CD14-positive monocyte (primary cell): ENCODE results near the gene CCNA1. TPM values are rescaled to one million over a fixed set of nuclear protein-coding genes. Genes with fewer than 3 reads are reported as not detected.

Source experiments
- DNase-seq, 3 donors: peaks; one replicate each; pipeline ENCODE4 v3.0.0-alpha.2; 2011 to 2022
- H2AFZ ChIP-seq: 2 replicates; pipeline ENCODE4 v1.6.0; 2012; ENCODE audit warnings: mild to moderate bottlenecking, low read depth, low read length, inconsistent platforms; ENCODE audit not compliant: insufficient read depth, poor library complexity, severe bottlenecking
- H3K27ac ChIP-seq, 2 donors: 1 replicate in 1 of 2; 2 replicates in 1 of 2; pipeline ENCODE4 v1.5.1; 2012 to 2013; ENCODE audit warnings: low read length in 2 of 2, control low read depth in 1 of 2, inconsistent platforms in 1 of 2, low read depth in 1 of 2, mild to moderate bottlenecking in 1 of 2
- H3K27me3 ChIP-seq, 2 donors: one replicate each; pipeline versions ENCODE4 v1.6.0 to v1.6.1; 2011 to 2013; ENCODE audit warnings: low read length in 2 of 2; ENCODE audit not compliant: control insufficient read depth in 2 of 2, insufficient read depth in 2 of 2
- H3K36me3 ChIP-seq, 2 donors: replicated peaks in 1 of 2; 1 replicate in 1 of 2; 2 replicates in 1 of 2; pipeline versions ENCODE4 v1.5.1 to v1.6.1; 2012 to 2013; ENCODE audit warnings: low read length in 2 of 2, control low read depth in 1 of 2, inconsistent platforms in 1 of 2, mild to moderate bottlenecking in 1 of 2; ENCODE audit not compliant: insufficient read depth in 2 of 2, control insufficient read depth in 1 of 2
- H3K4me1 ChIP-seq, 2 donors: 1 replicate in 1 of 2; 2 replicates in 1 of 2; pipeline versions ENCODE4 v1.5.1 to v1.6.1; 2012 to 2013; ENCODE audit warnings: low read length in 2 of 2, control low read depth in 1 of 2, inconsistent platforms in 1 of 2, mild to moderate bottlenecking in 1 of 2, moderate library complexity in 1 of 2; ENCODE audit not compliant: insufficient read depth in 2 of 2, control insufficient read depth in 1 of 2
- H3K4me2 ChIP-seq: replicated peaks from 2 replicates; pipeline ENCODE3; 2012; ENCODE audit warnings: low read length, moderate library complexity, mild to moderate bottlenecking; ENCODE audit not compliant: poor library complexity, severe bottlenecking; ENCODE audit errors: extremely low read depth
- H3K4me3 ChIP-seq, 3 experiments: fragments of 200-600 bp in 1 of 3; sonication (generic) in 1 of 3; replicated peaks in 1 of 3; 1 replicate in 2 of 3; 2 replicates in 1 of 3; pipeline ENCODE4 v1.5.1; 2011 to 2013; ENCODE audit warnings: low read length in 3 of 3, mild to moderate bottlenecking in 3 of 3, control low read depth in 2 of 3, low read depth in 2 of 3, inconsistent platforms in 1 of 3, moderate library complexity in 1 of 3
- H3K79me2 ChIP-seq: 2 replicates; pipeline ENCODE4 v1.6.0; 2012; ENCODE audit warnings: mild to moderate bottlenecking, control low read depth, inconsistent platforms, low read length, moderate library complexity; ENCODE audit not compliant: insufficient read depth
- H3K9ac ChIP-seq: 2 replicates; pipeline ENCODE4 v1.6.0; 2017; ENCODE audit warnings: low read length, mild to moderate bottlenecking; ENCODE audit not compliant: insufficient read depth, poor library complexity, severe bottlenecking
- H3K9me3 ChIP-seq, 2 donors: replicated peaks in 1 of 2; 1 replicate in 1 of 2; 2 replicates in 1 of 2; pipeline versions ENCODE4 v1.5.1 to v1.6.1; 2012 to 2013; ENCODE audit warnings: low read length in 2 of 2, control low read depth in 1 of 2; ENCODE audit not compliant: control insufficient read depth in 1 of 2, insufficient read depth in 1 of 2
- H4K20me1 ChIP-seq: 2 replicates; pipeline ENCODE4 v1.6.0; 2012; ENCODE audit warnings: mild to moderate bottlenecking, low read length, control low read depth, moderate library complexity; ENCODE audit not compliant: insufficient read depth
- H3K27ac Mint-ChIP-seq, 7 donors: one replicate each; pipeline ENCODE4 v1.8.0; 2020; ENCODE audit warnings: mild to moderate bottlenecking in 7 of 7, mixed read lengths in 7 of 7, moderate library complexity in 6 of 7, inconsistent platforms in 2 of 7
- H3K27me3 Mint-ChIP-seq, 3 donors: one replicate each; pipeline ENCODE4 v1.8.0; 2021 to 2022; ENCODE audit warnings: low read depth in 3 of 3, mild to moderate bottlenecking in 3 of 3, mixed read lengths in 3 of 3, moderate library complexity in 3 of 3, inconsistent platforms in 1 of 3
- H3K36me3 Mint-ChIP-seq, 2 donors: one replicate each; pipeline ENCODE4 v1.8.0; 2020; ENCODE audit warnings: mixed read lengths in 2 of 2, inconsistent platforms in 1 of 2, mild to moderate bottlenecking in 1 of 2
- H3K4me1 Mint-ChIP-seq: one replicate; pipeline ENCODE4 v1.8.0; 2020; ENCODE audit warnings: mild to moderate bottlenecking, mixed read lengths
- H3K4me3 Mint-ChIP-seq, 2 donors: one replicate each; pipeline ENCODE4 v1.8.0; 2020; ENCODE audit warnings: mild to moderate bottlenecking in 2 of 2, mixed read lengths in 2 of 2, moderate library complexity in 1 of 2
- H3K9me3 Mint-ChIP-seq, 7 donors: one replicate each; pipeline ENCODE4 v1.8.0; 2020 to 2022; ENCODE audit warnings: mixed read lengths in 7 of 7, mild to moderate bottlenecking in 6 of 7, moderate library complexity in 6 of 7, inconsistent platforms in 2 of 7
- CTCF ChIP-seq: fragments of 200-600 bp; IDR thresholded peaks from one replicate; pipeline ENCODE4 v1.8.0; 2022; ENCODE audit warnings: antibody characterized with exemption, mild to moderate bottlenecking
- WGBS: methylation state at CpG from one replicate; pipeline ENCODE4 v1.1.5; 2013; ENCODE audit warnings: missing lambda C conversion rate; ENCODE audit not compliant: insufficient coverage; 5-methylcytosine and 5-hydroxymethylcytosine counted together
- intact Hi-C, 2 donors: fragments of 100-400 bp; cut with micrococcal nuclease; formaldehyde crosslinking; loops; one replicate each; pipeline versions ENCODE4 v1.15.0 to v1.15.1; 2023
- polyA plus RNA-seq, 3 donors: library from polyadenylated mRNA; depleted of rRNA in 1 of 3; unstranded in 2 of 3; stranded (reverse) in 1 of 3; fragments of 300-500 nt in 2 of 3; fragments of >200 nt in 1 of 3; fragmentation: Illumina TruSeq in 2 of 3; gene quantifications; 1 replicate in 2 of 3; 2 replicates in 1 of 3; pipeline ENCODE4 v1.2.3, GENCODE V29; 2012 to 2021

Gene CCNA1
- polyA plus RNA-seq, 3 donors, result 0.11 TPM; not detected in 2

- Mint-ChIP-seq H3K27ac (peak overlapping the region in 1 of 7 donors; percentile 50), H3K36me3 (no peaks in the 10 kb centered on the region), H3K9me3 (peaks cover 0 to 3% (median 0%) of the 10 kb centered on the region in 7 donors), H3K4me3 (no peak overlapping the region), H3K4me1 (peaks cover 27% of the 10 kb centered on the region), H3K27me3 (no peaks in the 10 kb centered on the region)
- no peaks in the 10 kb centered on the region for H3K9me3 ChIP-seq
- TF ChIP-seq CTCF, result no peak
- H4K20me1 ChIP-seq, result no peaks in the 10 kb centered on the region
- intact Hi-C loops, result no loop called here
- no peak overlapping the region for H3K9ac ChIP-seq
- H2AFZ ChIP-seq, result no peak overlapping the region
- H3K4me1 ChIP-seq, result peaks cover 1 to 21% of the 10 kb centered on the region in 2 donors
- H3K4me3 ChIP-seq, result no peak overlapping the region
- H3K4me2 ChIP-seq, result no peak overlapping the region
- 97% methylated on average over 6 of the region's 7 CpGs for WGBS
- no peaks in the 10 kb centered on the region for H3K79me2 ChIP-seq
- no peak overlapping the region for H3K27ac ChIP-seq
- no peak for DNase-seq
- H3K36me3 ChIP-seq, result no peaks in the 10 kb centered on the region
- H3K27me3 ChIP-seq, result no peaks in the 10 kb centered on the region
Measured at GRCh38 chr13:36447501-36447900, 15.2 kb downstream of the CCNA1 start.

- DNase-seq, result no peak
- peaks cover 2 to 16% of the 10 kb centered on the region in 2 donors for H3K4me1 ChIP-seq
- TF ChIP-seq CTCF, result no peak
- H2AFZ ChIP-seq, result no peak overlapping the region
- H3K27ac ChIP-seq, result no peak overlapping the region
- Mint-ChIP-seq H3K27me3 (no peaks in the 10 kb centered on the region), H3K4me3 (no peak overlapping the region), H3K36me3 (no peaks in the 10 kb centered on the region), H3K27ac (peak overlapping the region in 1 of 7 donors; percentile 3), H3K4me1 (peaks cover 24% of the 10 kb centered on the region), H3K9me3 (peaks cover 0 to 3% (median 0%) of the 10 kb centered on the region in 7 donors)
- H3K27me3 ChIP-seq, result no peaks in the 10 kb centered on the region
- intact Hi-C loops, result no loop called here
- H3K4me3 ChIP-seq, result no peak overlapping the region
- H3K36me3 ChIP-seq, result no peaks in the 10 kb centered on the region
- no peaks in the 10 kb centered on the region for H3K9me3 ChIP-seq
- WGBS, result no CpG with 5 or more reads among the region's 3 CpGs
- no peak overlapping the region for H3K4me2 ChIP-seq
- H3K79me2 ChIP-seq, result no peaks in the 10 kb centered on the region
- H4K20me1 ChIP-seq, result no peaks in the 10 kb centered on the region
- H3K9ac ChIP-seq, result no peak overlapping the region
Measured at GRCh38 chr13:36450534-36450933, 18.2 kb downstream of the CCNA1 start.
